ENCODE data around the gene TRIP13.

DNA sequence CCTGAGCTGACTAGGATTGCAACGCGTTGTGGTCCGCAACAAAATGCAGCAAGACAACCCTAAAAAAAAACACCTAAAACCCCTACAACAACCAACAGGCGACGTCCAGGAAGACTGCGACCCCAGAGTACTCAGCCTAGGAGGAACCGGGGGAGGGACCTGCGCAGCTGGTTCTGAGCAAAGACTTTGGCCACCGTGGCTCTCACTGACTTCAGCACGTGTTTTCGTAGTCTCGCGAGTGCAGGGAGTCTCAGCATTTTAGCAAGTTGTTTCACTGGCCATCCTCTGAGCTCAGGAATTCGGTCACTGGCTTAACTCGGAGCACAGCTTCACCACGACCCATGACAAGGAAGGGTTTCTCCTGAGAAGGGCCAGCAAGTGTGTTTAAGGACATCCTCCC, 33.3 kb upstream of the TRIP13 start:
- TF ChIP-seq EZH2 (IDR thresholded peaks at IDR 0.05) (no peak), POLR2AphosphoS5 (IDR thresholded peaks at IDR 0.05; ENCODE audit: borderline replicate concordance, low read depth, low read length) (no peak), FOXP2 (optimal IDR thresholded peaks at IDR 0.05; ENCODE audit: control extremely low read depth, extremely low read length, insufficient read depth) (no peak)
